ENCODE results near the gene ABCA2. TPM values are rescaled to one million over a fixed set of nuclear protein-coding genes. Genes with fewer than 3 reads are reported as not detected.

Gene ABCA2
- total RNA-seq, 1 donor from 2014 or later: 102 TPM

DNA sequence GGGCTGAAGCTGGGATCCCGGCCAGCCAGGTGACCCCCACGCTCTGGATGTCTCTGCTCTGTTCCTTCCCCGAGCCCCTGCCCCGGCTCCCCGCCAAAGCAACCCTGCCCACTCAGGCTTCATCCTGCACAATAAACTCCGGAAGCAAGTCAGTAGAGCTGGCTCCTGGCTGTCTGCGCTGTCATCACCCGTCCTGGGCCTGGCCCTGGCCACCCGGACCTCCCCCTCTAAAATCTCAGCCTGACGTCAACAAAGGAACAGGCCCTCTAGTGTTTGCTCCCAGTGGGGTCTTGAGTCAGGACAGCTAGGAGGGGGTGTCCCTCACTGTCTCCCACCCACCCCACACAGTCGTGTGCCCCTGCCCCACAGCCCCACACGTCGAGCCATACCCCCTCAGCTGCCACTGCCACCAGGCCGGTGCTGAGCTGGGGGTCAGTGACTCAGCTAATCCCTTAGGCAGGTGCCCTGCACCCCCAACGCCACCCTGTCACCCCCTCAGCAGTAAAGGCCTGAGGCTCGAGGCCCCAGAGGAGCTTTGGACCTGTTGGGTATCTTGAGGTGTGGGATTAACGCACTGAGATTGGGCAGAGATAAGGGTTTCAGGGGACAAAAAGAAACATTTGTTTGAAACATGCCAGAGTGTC lies 46.3 kb downstream of the ABCA2 start:
- Histone ChIP-seq H3K9me3 (no peaks in the 10 kb centered on the region), H3K27ac (no peak overlapping the region), H3K4me1 (peaks cover 7 to 8% of the 10 kb centered on the region in 2 donors), H3K27me3 (peaks cover 5% of the 10 kb centered on the region), H3K36me3 (no peaks in the 10 kb centered on the region), H3K4me3 (no peak overlapping the region)
- intact Hi-C loops (cut with DNase I): no loop called here
- no peak for TF ChIP-seq CTCF (IDR thresholded peaks at IDR 0.05)
- DNase-seq (ENCODE audit: low spot score in 2 of 2): no peak

DNA sequence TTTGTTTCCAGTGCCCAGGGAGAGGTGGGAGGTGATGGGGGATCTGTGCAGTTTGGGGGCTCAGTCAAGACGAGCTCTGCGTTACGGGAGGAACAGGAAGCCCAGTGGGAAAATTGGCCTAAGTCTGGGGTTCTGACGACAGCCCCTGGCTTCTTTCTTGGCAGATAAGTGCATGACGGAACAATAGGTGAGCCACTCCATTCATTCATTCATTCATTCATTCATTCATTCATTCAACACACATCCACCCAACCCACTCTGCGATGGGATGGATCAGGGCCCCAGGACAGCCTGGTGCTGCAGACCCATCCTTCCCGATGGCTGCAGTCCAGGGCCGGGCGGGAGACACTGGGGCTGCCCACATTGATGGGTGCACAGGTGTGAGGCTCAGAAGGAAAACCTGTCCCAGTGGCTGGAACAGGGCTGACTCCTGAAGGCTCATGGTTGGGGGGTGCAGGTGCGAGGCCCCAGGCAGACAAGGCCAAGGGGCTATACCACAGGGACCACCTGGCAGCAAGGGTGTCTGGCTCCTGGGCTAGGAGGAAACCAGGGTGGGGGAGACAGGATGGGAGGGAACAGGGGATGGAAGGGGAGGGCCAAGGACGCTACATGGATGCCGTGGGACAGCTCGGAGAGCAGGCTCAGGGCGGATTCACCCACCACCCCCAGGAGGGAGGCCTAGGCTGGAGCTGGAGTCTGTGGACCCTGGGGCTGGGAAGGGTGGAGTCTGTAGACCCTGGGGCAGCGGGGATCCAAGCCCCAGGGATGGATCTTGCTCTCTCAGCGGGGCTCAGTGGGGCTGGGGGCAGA lies 47.2 kb downstream of the ABCA2 start:
- no peak for TF ChIP-seq CTCF (IDR thresholded peaks at IDR 0.05)
- no peaks in the 10 kb centered on the region for H3K36me3 ChIP-seq
- H3K4me1 ChIP-seq: peaks cover 7 to 8% of the 10 kb centered on the region in 2 donors
- H3K27ac ChIP-seq: no peak overlapping the region
- DNase-seq (ENCODE audit: low spot score in 2 of 2): no peak
- H3K27me3 ChIP-seq: peaks cover 5% of the 10 kb centered on the region
- H3K9me3 ChIP-seq: no peaks in the 10 kb centered on the region
- no peak overlapping the region for H3K4me3 ChIP-seq
- intact Hi-C loops (cut with DNase I): no loop called here

DNA sequence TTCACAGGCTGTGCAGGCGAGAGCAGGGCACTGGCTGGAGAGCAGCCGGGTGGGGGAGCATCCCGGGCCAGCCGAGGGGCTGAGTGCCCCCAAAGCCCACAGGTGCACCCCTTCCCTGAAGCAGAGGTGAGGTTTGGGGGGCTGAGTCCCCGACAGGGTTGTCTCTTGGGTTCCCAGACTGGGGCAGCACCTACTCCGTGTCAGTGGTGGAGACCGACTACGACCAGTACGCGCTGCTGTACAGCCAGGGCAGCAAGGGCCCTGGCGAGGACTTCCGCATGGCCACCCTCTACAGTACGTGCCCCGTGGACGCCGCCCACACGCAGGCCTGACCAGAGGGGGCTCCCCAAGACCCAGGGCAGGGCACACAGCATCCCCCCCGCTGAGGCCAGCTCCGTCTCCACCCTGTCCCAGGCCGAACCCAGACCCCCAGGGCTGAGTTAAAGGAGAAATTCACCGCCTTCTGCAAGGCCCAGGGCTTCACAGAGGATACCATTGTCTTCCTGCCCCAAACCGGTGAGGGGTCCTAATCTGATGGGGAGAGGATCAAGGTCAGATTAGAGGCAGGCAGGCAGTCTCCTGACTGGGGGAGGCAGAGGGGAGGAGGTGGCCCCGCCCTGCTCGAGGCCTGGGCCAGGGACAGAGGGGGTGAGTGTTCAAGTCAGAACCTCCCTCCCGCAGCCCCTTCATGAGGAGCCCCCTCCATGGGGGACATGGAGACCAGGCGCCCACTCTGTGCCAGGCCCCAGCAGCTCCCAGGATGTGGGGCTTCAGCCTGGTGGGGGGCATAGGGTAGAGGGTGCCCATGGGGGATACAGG lies 48.1 kb downstream of the ABCA2 start:
- Histone ChIP-seq H3K36me3 (no peaks in the 10 kb centered on the region), H3K27ac (no peak overlapping the region), H3K4me1 (peaks cover 7 to 8% of the 10 kb centered on the region in 2 donors), H3K9me3 (no peaks in the 10 kb centered on the region), H3K27me3 (peaks cover 4% of the 10 kb centered on the region), H3K4me3 (no peak overlapping the region)
- TF ChIP-seq CTCF (IDR thresholded peaks at IDR 0.05): no peak
- intact Hi-C loops (cut with DNase I): no loop called here
- DNase-seq (ENCODE audit: low spot score in 2 of 2): no peak

DNA sequence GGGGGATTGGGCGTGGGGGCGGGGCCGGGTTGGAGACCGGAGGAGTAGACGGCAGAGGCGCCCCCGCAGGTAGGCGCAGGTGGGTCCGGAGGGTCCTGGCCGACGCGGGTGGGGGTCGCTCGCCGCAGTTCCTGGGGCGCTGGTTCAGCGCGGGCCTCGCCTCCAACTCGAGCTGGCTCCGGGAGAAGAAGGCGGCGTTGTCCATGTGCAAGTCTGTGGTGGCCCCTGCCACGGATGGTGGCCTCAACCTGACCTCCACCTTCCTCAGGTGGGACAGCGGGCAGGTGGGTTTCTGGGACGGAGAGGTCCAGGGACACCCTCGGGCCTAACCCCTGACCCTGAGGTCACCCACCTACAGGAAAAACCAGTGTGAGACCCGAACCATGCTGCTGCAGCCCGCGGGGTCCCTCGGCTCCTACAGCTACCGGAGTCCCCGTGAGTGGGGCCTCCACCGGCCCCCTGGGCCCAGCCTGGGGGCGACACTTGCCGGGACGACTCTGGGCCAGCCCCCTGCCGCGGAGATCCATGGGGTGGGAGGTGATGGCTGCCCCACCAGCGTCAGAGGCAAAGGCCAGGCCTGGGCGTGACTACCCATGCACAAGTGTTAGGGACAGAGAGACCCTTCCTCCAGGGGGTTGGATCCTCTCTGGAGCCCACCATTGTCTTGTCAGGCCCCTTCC lies 49.0 kb downstream of the ABCA2 start:
- no peak for TF ChIP-seq CTCF (IDR thresholded peaks at IDR 0.05)
- H3K27me3 ChIP-seq: no peaks in the 10 kb centered on the region
- intact Hi-C loops (cut with DNase I): no loop called here
- no peaks in the 10 kb centered on the region for H3K9me3 ChIP-seq
- no peaks in the 10 kb centered on the region for H3K36me3 ChIP-seq
- no peak overlapping the region for H3K4me3 ChIP-seq
- H3K27ac ChIP-seq: no peak overlapping the region
- peaks cover 7 to 8% of the 10 kb centered on the region in 2 donors for H3K4me1 ChIP-seq
- no peak for DNase-seq (ENCODE audit: low spot score in 2 of 2)

Data from ascending aorta (tissue), 2 donors.